MCF 10A (cell line): ENCODE data around the gene ARHGAP30. TPM values are rescaled to one million over a fixed set of nuclear protein-coding genes. Genes with fewer than 3 reads are reported as not detected.

ENCODE experiments used
- BruUV-seq: library from RNA; stranded (reverse); fragments of 400-500 nt; replicated peaks from 2 replicates; lab custom pipeline; 2021; lab: Mats Ljungman, UMichigan
- CTCF ChIA-PET: fragments of 300-600 bp; sonication (Branson Sonifier 250); formaldehyde crosslinking; extraction: SDS; loops from one replicate; lab custom pipeline; 2021; ENCODE audit warnings: antibody characterized with exemption, inconsistent platforms; lab: Yijun Ruan, JAX
- POLR2A ChIA-PET: fragments of 300-600, 350-650 bp; sonication (Branson Sonifier 250); formaldehyde crosslinking; extraction: SDS; loops from one replicate; lab custom pipeline; 2020; ENCODE audit warnings: antibody characterized with exemption, inconsistent platforms; lab: Yijun Ruan, JAX
- DNase-seq: peaks from one replicate; pipeline ENCODE4 v3.0.0-alpha.2; 2018; ENCODE audit not compliant: unreplicated experiment
- H3K27ac Mint-ChIP-seq: one replicate; pipeline ENCODE4 v1.8.0; 2022; ENCODE audit warnings: mild to moderate bottlenecking, low read depth, mixed read lengths; ENCODE audit not compliant: unreplicated experiment
- H3K27me3 Mint-ChIP-seq: one replicate; pipeline ENCODE4 v1.8.0; 2022; ENCODE audit warnings: mixed read lengths; ENCODE audit not compliant: insufficient read depth, unreplicated experiment
- H3K36me3 Mint-ChIP-seq: one replicate; pipeline ENCODE4 v1.8.0; 2022; ENCODE audit warnings: mild to moderate bottlenecking, moderate library complexity, mixed read lengths; ENCODE audit not compliant: insufficient read depth, unreplicated experiment
- H3K4me1 Mint-ChIP-seq: one replicate; pipeline ENCODE4 v1.8.0; 2022; ENCODE audit warnings: mixed read lengths; ENCODE audit not compliant: insufficient read depth, unreplicated experiment
- H3K4me3 Mint-ChIP-seq: one replicate; pipeline ENCODE4 v1.8.0; 2022; ENCODE audit warnings: mild to moderate bottlenecking, moderate library complexity, mixed read lengths; ENCODE audit not compliant: unreplicated experiment
- H3K9me3 Mint-ChIP-seq: one replicate; pipeline ENCODE4 v1.8.0; 2022; ENCODE audit warnings: mixed read lengths; ENCODE audit not compliant: unreplicated experiment
- CTCF ChIP-seq: fragments of 200-600 bp; IDR thresholded peaks from one replicate; pipeline ENCODE4 v1.8.0; 2022; ENCODE audit warnings: antibody characterized with exemption, mild to moderate bottlenecking; ENCODE audit not compliant: unreplicated experiment
- intact Hi-C: fragments of 100-400 bp; cut with micrococcal nuclease; formaldehyde crosslinking; loops from 2 replicates; pipeline ENCODE4 v1.14.1; 2022
- total RNA-seq: library from RNA; stranded (reverse); gene quantifications from 2 replicates; pipeline ENCODE4 v1.2.3, GENCODE V29; 2022

ARHGAP30 gene
- total RNA-seq, 1 experiment from 2014 or later, result 0.58 TPM

- ChIA-PET POLR2A (interaction anchor here (0.5 to 11.7 kb wide), 15 partner anchors 16 to 1073 kb away, joined by 3 to 148 read pairs (median 4); partner anchors contain the start of genes DEDD, F11R, NIT1 and PFDN2), CTCF (interaction anchor here (0.5 to 6.3 kb wide), 48 partner anchors 9 to 1021 kb away, joined by 3 to 115 read pairs (median 6); partner anchors contain the start of genes DEDD, F11R, ITLN2 and KLHDC9)
- no peaks in the 10 kb centered on the region for H3K9me3 Mint-ChIP-seq
- no peak overlapping the region for H3K4me3 Mint-ChIP-seq
- TF ChIP-seq CTCF, result peak; percentile 44
- no peak overlapping the region for H3K27ac Mint-ChIP-seq
- H3K27me3 Mint-ChIP-seq, result no peaks in the 10 kb centered on the region
- peaks cover 57% of the 10 kb centered on the region for H3K36me3 Mint-ChIP-seq
- DNase-seq, result peak; percentile 74
- BruUV-seq, result no TSS peak
- intact Hi-C loops, result loop anchor here (1.0 to 2.0 kb wide), 2 partner anchors 23 to 142 kb away; partner anchors contain the start of gene F11R
- peaks cover 35% of the 10 kb centered on the region for H3K4me1 Mint-ChIP-seq
Measured at GRCh38 chr1:160997323-160998038, 72.2 kb downstream of the ARHGAP30 start.

Other genes with a start within 250 kb of the ARHGAP30 start
- gene CD244, start 207.0 kb downstream of the ARHGAP30 start, total RNA-seq, result not detected in 2 replicates
- gene ITLN1, start 184.7 kb downstream of the ARHGAP30 start, total RNA-seq, result not detected in 2 replicates
- 0.27 TPM in 1 of 2 replicates, not detected in the other for gene ITLN2, start 115.1 kb downstream of the ARHGAP30 start, total RNA-seq
- gene F11R, start 48.7 kb downstream of the ARHGAP30 start, total RNA-seq, result 73.6 and 76.8 TPM in 2 replicates
- gene TSTD1, start 30.9 kb downstream of the ARHGAP30 start, total RNA-seq, result 35.2 and 48.0 TPM in 2 replicates
- 48.8 and 52.8 TPM in 2 replicates for gene USF1, start 23.9 kb downstream of the ARHGAP30 start, total RNA-seq
- gene NECTIN4, start 19.7 kb upstream of the ARHGAP30 start, total RNA-seq, result 7.0 and 11.2 TPM in 2 replicates
- gene KLHDC9, start 28.5 kb upstream of the ARHGAP30 start, total RNA-seq, result not detected in 2 replicates
- gene PFDN2, start 48.1 kb upstream of the ARHGAP30 start, total RNA-seq, result 514 and 683 TPM in 2 replicates
- 73.4 and 75.4 TPM in 2 replicates for gene NIT1, start 48.2 kb upstream of the ARHGAP30 start, total RNA-seq
- gene DEDD, start 62.8 kb upstream of the ARHGAP30 start, total RNA-seq, result 63.1 and 73.6 TPM in 2 replicates
- gene UFC1, start 84.1 kb upstream of the ARHGAP30 start, total RNA-seq, result 123 and 125 TPM in 2 replicates
- gene USP21, start 89.6 kb upstream of the ARHGAP30 start, total RNA-seq, result 33.8 and 36.6 TPM in 2 replicates
- gene PPOX, start 96.5 kb upstream of the ARHGAP30 start, total RNA-seq, result 30.3 and 32.4 TPM in 2 replicates
- 50.0 and 51.7 TPM in 2 replicates for gene B4GALT3, start 107.6 kb upstream of the ARHGAP30 start, total RNA-seq
- not detected in 2 replicates for gene ADAMTS4, start 129.2 kb upstream of the ARHGAP30 start, total RNA-seq
- gene NDUFS2, start 132.5 kb upstream of the ARHGAP30 start, total RNA-seq, result 139 and 149 TPM in 2 replicates
- gene FCER1G, start 145.4 kb upstream of the ARHGAP30 start, total RNA-seq, result 1.0 and 2.1 TPM in 2 replicates
- not detected in 2 replicates for gene APOA2, start 153.7 kb upstream of the ARHGAP30 start, total RNA-seq
- gene TOMM40L, start 156.2 kb upstream of the ARHGAP30 start, total RNA-seq, result 10.0 and 12.3 TPM in 2 replicates
- gene NR1I3, start 168.3 kb upstream of the ARHGAP30 start, total RNA-seq, result not detected in 2 replicates
- not detected in 2 replicates for gene PCP4L1, start 188.9 kb upstream of the ARHGAP30 start, total RNA-seq
- gene MPZ, start 240.1 kb upstream of the ARHGAP30 start, total RNA-seq, result 0.29 and 0.37 TPM in 2 replicates
- gene SDHC, start 244.5 kb upstream of the ARHGAP30 start, total RNA-seq, result 204 and 224 TPM in 2 replicates